SK-N-SH treated with all-trans-retinoic acid at 6 μM for 48 hours (cell line): ENCODE measurements around the gene CREB1.

ENCODE experiments used
- ATAC-seq: fragments of 200-7000 bp; cut with Tn5 transposase; 3 replicates; pipeline ENCODE4 v1.9.1; 2020; ENCODE audit warnings: mild to moderate bottlenecking, moderate library complexity
- ARNTL ChIP-seq: fragments of 450-650 bp; formaldehyde crosslinking; IDR thresholded peaks from 2 replicates; pipeline ENCODE4 v1.5.0; 2020; ENCODE audit warnings: low read depth, mild to moderate bottlenecking, moderate library complexity, borderline replicate concordance
- CSDC2 ChIP-seq: fragments of 250-450 bp; sonication (Bioruptor Pico); IDR thresholded peaks from 2 replicates; pipeline ENCODE4 v1.5.0; 2020; ENCODE audit warnings: mild to moderate bottlenecking, moderate library complexity
- GLIS3 ChIP-seq: fragments of 250-450 bp; sonication (Bioruptor Pico); IDR thresholded peaks from 2 replicates; pipeline ENCODE4 v1.5.0; 2020; ENCODE audit warnings: mild to moderate bottlenecking, moderate library complexity
- ISL1 ChIP-seq: fragments of 250-450 bp; sonication (Bioruptor Pico); IDR thresholded peaks from 2 replicates; pipeline ENCODE4 v2.1.2; 2022; ENCODE audit warnings: mild to moderate bottlenecking, moderate library complexity
- OSR1 ChIP-seq: fragments of 250-450 bp; sonication (Bioruptor Pico); IDR thresholded peaks from 2 replicates; pipeline ENCODE4 v1.8.0; 2022; ENCODE audit warnings: moderate library complexity, mild to moderate bottlenecking, inconsistent platforms
- PPARA ChIP-seq: fragments of 250-450 bp; sonication (Bioruptor Pico); IDR thresholded peaks from 2 replicates; pipeline ENCODE4 v1.5.0; 2020; ENCODE audit warnings: mild to moderate bottlenecking, borderline replicate concordance
- RARB ChIP-seq: fragments of 250-450 bp; sonication (Bioruptor Pico); IDR thresholded peaks from 2 replicates; pipeline ENCODE4 v1.8.0; 2021; ENCODE audit warnings: mild to moderate bottlenecking, moderate library complexity
- SNAI2 ChIP-seq: fragments of 250-450 bp; sonication (Bioruptor Pico); IDR thresholded peaks from 2 replicates; pipeline ENCODE4 v1.5.0; 2020; ENCODE audit warnings: mild to moderate bottlenecking, moderate library complexity
- TCF4 ChIP-seq: fragments of 250-450 bp; sonication (Bioruptor Pico); IDR thresholded peaks from 2 replicates; pipeline ENCODE4 v1.8.0; 2021; ENCODE audit warnings: mild to moderate bottlenecking, moderate library complexity, borderline replicate concordance
- TOX ChIP-seq: fragments of 250-450 bp; sonication (Bioruptor Pico); IDR thresholded peaks from 2 replicates; pipeline ENCODE4 v1.8.0; 2021; ENCODE audit warnings: mild to moderate bottlenecking, moderate library complexity, borderline replicate concordance
- ZC3H10 ChIP-seq: fragments of 250-450 bp; sonication (Bioruptor Pico); IDR thresholded peaks from 2 replicates; pipeline ENCODE4 v1.5.1; 2021; ENCODE audit warnings: mild to moderate bottlenecking, moderate library complexity
- ZFP3 ChIP-seq: fragments of 250-450 bp; sonication (Bioruptor Pico); IDR thresholded peaks from 2 replicates; pipeline ENCODE4 v1.5.0; 2020; ENCODE audit warnings: mild to moderate bottlenecking, moderate library complexity
- ZFP30 ChIP-seq: fragments of 450-650 bp; formaldehyde crosslinking; IDR thresholded peaks from 2 replicates; pipeline ENCODE4 v1.5.0; 2022; ENCODE audit warnings: mild to moderate bottlenecking, moderate library complexity
- ZNF565 ChIP-seq: fragments of 450-650 bp; formaldehyde crosslinking; conservative IDR thresholded peaks from 2 replicates; pipeline ENCODE4 v1.5.0; 2020; ENCODE audit warnings: low read depth, mild to moderate bottlenecking, moderate library complexity
- ZNF70 ChIP-seq: fragments of 450-650 bp; formaldehyde crosslinking; IDR thresholded peaks from 2 replicates; pipeline ENCODE4 v1.5.0; 2020; ENCODE audit warnings: mild to moderate bottlenecking, moderate library complexity
- ZNF8 ChIP-seq: fragments of 450-650 bp; formaldehyde crosslinking; IDR thresholded peaks from 2 replicates; pipeline ENCODE4 v1.5.0; 2020; ENCODE audit warnings: mild to moderate bottlenecking, moderate library complexity
- TF ChIP-seq, protein P1 (sequence below): fragments of 250-450 bp; sonication (Bioruptor Pico); IDR thresholded peaks from 2 replicates; pipeline ENCODE4 v1.5.1; 2021; ENCODE audit warnings: mild to moderate bottlenecking, moderate library complexity
- TF ChIP-seq, protein P2 (sequence below): fragments of 250-450 bp; sonication (Bioruptor Pico); IDR thresholded peaks from 2 replicates; pipeline ENCODE4 v1.8.0; 2021; ENCODE audit warnings: low read depth, mild to moderate bottlenecking, moderate library complexity, borderline replicate concordance
- TF ChIP-seq, protein P3 (sequence below): fragments of 250-450 bp; sonication (Bioruptor Pico); IDR thresholded peaks from 2 replicates; pipeline ENCODE4 v1.5.0; 2020; ENCODE audit warnings: mild to moderate bottlenecking, moderate library complexity
- TF ChIP-seq, protein P4 (sequence below): fragments of 250-450 bp; sonication (Bioruptor Pico); IDR thresholded peaks from 2 replicates; pipeline ENCODE4 v1.5.1; 2020; ENCODE audit warnings: low read depth, mild to moderate bottlenecking, moderate library complexity

Gene CREB1

DNA sequence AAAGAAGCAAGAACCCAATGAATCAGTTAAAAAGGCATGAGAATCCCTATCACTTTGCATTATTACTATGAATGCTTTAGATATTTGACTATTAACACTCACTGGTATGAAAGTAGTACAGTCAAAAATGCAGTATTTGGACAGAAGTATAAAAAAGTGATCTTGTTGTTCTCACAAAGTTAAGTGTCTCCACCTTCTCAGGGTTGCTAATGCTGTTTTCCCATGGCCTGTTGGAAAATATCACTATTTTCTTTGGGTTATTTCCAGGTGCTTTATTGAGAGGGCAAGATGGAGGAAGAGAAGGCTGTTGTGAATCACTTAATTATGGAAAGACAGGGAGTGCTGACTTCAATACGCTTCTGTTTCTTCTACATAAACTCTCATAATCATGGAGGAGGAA is 13.6 kb upstream of the CREB1 start:
- TF ChIP-seq ZC3H10 (no peak), ZNF70 (no peak), OSR1 (CRISPR knock-in tag) (no peak), CSDC2 (CRISPR knock-in tag) (no peak), TCF4 (no peak), GLIS3 (CRISPR knock-in tag) (no peak), ZNF565 (CRISPR knock-in tag) (no peak)
- TF ChIP-seq, protein P1, sequence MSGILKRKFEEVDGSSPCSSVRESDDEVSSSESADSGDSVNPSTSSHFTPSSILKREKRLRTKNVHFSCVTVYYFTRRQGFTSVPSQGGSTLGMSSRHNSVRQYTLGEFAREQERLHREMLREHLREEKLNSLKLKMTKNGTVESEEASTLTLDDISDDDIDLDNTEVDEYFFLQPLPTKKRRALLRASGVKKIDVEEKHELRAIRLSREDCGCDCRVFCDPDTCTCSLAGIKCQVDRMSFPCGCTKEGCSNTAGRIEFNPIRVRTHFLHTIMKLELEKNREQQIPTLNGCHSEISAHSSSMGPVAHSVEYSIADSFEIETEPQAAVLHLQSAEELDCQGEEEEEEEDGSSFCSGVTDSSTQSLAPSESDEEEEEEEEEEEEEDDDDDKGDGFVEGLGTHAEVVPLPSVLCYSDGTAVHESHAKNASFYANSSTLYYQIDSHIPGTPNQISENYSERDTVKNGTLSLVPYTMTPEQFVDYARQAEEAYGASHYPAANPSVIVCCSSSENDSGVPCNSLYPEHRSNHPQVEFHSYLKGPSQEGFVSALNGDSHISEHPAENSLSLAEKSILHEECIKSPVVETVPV (CRISPR knock-in tag), result no peak
- ATAC-seq, result no peak

DNA sequence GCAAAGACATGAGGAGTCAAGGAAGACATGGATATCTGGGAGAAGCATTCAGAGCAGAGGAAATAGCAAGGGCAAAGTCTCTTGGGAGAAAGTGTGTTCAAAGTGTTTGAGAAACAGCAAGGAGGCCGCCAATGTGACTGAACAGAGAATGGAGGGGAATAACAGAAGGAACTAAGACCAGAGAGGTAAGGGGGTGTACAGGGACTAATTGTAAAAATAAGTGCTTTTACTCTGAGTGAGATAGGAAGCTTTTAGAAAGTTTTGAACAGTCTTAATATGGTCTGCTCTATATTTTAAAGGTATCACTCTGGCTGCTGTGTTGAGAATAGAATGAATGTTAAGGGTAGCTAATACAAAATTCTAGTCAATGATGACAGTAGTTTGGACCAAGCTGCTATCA is 6.8 kb upstream of the CREB1 start:
- no peak for ATAC-seq
- TF ChIP-seq GLIS3 (CRISPR knock-in tag) (no peak), RARB (CRISPR knock-in tag) (no peak), PPARA (CRISPR knock-in tag) (no peak), OSR1 (CRISPR knock-in tag) (no peak), ZNF565 (CRISPR knock-in tag) (no peak), TOX (CRISPR knock-in tag) (no peak), ISL1 (CRISPR knock-in tag) (no peak), ZFP30 (CRISPR knock-in tag) (no peak), ZFP3 (no peak), ZNF70 (no peak), CSDC2 (CRISPR knock-in tag) (no peak), ZNF8 (no peak), SNAI2 (CRISPR knock-in tag) (no peak)
- TF ChIP-seq, protein P2, sequence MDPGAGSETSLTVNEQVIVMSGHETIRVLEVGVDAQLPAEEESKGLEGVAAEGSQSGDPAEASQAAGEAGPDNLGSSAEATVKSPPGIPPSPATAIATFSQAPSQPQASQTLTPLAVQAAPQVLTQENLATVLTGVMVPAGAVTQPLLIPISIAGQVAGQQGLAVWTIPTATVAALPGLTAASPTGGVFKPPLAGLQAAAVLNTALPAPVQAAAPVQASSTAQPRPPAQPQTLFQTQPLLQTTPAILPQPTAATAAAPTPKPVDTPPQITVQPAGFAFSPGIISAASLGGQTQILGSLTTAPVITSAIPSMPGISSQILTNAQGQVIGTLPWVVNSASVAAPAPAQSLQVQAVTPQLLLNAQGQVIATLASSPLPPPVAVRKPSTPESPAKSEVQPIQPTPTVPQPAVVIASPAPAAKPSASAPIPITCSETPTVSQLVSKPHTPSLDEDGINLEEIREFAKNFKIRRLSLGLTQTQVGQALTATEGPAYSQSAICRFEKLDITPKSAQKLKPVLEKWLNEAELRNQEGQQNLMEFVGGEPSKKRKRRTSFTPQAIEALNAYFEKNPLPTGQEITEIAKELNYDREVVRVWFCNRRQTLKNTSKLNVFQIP, result no peak
- TF ChIP-seq, protein P1 (CRISPR knock-in tag), result no peak
- TF ChIP-seq, protein P3, sequence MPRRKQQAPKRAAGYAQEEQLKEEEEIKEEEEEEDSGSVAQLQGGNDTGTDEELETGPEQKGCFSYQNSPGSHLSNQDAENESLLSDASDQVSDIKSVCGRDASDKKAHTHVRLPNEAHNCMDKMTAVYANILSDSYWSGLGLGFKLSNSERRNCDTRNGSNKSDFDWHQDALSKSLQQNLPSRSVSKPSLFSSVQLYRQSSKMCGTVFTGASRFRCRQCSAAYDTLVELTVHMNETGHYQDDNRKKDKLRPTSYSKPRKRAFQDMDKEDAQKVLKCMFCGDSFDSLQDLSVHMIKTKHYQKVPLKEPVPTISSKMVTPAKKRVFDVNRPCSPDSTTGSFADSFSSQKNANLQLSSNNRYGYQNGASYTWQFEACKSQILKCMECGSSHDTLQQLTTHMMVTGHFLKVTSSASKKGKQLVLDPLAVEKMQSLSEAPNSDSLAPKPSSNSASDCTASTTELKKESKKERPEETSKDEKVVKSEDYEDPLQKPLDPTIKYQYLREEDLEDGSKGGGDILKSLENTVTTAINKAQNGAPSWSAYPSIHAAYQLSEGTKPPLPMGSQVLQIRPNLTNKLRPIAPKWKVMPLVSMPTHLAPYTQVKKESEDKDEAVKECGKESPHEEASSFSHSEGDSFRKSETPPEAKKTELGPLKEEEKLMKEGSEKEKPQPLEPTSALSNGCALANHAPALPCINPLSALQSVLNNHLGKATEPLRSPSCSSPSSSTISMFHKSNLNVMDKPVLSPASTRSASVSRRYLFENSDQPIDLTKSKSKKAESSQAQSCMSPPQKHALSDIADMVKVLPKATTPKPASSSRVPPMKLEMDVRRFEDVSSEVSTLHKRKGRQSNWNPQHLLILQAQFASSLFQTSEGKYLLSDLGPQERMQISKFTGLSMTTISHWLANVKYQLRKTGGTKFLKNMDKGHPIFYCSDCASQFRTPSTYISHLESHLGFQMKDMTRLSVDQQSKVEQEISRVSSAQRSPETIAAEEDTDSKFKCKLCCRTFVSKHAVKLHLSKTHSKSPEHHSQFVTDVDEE (CRISPR knock-in tag), result no peak
- TF ChIP-seq, protein P4, sequence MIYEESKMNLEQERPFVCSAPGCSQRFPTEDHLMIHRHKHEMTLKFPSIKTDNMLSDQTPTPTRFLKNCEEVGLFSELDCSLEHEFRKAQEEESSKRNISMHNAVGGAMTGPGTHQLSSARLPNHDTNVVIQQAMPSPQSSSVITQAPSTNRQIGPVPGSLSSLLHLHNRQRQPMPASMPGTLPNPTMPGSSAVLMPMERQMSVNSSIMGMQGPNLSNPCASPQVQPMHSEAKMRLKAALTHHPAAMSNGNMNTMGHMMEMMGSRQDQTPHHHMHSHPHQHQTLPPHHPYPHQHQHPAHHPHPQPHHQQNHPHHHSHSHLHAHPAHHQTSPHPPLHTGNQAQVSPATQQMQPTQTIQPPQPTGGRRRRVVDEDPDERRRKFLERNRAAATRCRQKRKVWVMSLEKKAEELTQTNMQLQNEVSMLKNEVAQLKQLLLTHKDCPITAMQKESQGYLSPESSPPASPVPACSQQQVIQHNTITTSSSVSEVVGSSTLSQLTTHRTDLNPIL, result no peak
- TF ChIP-seq, all 23 proteins: peak for 0

DNA sequence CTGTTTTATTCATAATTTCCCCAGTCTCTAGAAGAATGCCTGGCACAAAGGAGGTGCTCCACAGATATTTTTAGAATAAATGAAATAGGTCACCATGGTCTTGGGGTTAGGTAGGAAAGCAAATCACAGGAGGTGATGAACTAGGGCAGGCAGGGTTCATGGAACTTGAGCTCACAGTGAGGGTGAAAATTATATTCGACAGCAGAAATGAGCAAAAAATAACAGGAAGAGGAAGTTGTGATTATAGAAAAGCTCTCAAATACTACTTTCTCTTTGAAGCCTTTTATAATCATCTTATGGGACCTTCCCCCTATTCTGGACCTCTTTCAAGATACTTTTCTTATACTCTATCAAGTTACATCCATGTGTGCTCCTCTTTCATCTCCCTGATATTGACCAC is 4.5 kb upstream of the CREB1 start:
- TF ChIP-seq TOX (CRISPR knock-in tag), result no peak
- TF ChIP-seq, protein P2, result no peak
- no peak for TF ChIP-seq ZC3H10
- TF ChIP-seq ARNTL (CRISPR knock-in tag), result no peak
- no peak for TF ChIP-seq ZNF8
- no peak for TF ChIP-seq RARB (CRISPR knock-in tag)
- no peak for TF ChIP-seq GLIS3 (CRISPR knock-in tag)
- no peak for TF ChIP-seq ZFP30 (CRISPR knock-in tag)
- TF ChIP-seq PPARA (CRISPR knock-in tag), result no peak
- TF ChIP-seq, protein P3 (CRISPR knock-in tag), result no peak
- TF ChIP-seq TCF4, result no peak
- TF ChIP-seq ZNF70, result no peak
- no peak for ATAC-seq
